Measurements from ENCODE around the gene LRRC32.

The LRRC32 gene

GRCh38 chr11:76670485-76671236 lies at the start of gene LRRC32:
Gene LRRC32, minus strand, starts transcription at chr11:76670747. Its CDS starts 4,793 bp downstream, at chr11:76665954.
- no peak for DNase-seq (ENCODE audit: low spot score)

DNA sequence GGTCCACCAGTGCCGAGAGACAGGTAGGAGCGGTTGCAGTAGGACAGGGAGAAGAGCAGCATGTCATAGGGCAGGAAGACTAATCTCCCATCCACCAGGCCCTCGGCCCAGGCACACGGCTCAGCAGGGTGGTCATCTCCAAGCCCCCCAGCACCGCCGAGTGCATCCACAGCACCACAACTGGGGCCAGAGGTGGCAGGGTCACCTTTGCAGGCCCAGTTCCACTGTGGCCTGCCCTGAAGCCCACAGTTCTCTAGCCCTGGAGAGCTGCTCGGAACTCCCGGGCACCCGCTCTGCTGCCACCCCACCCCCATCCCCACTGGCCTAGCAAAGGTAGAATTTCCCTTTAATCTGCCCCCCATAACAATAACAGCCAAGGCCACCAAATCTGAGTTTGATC lies 49.1 kb upstream of the LRRC32 start:
- no peak for DNase-seq (ENCODE audit: low spot score)

DNA sequence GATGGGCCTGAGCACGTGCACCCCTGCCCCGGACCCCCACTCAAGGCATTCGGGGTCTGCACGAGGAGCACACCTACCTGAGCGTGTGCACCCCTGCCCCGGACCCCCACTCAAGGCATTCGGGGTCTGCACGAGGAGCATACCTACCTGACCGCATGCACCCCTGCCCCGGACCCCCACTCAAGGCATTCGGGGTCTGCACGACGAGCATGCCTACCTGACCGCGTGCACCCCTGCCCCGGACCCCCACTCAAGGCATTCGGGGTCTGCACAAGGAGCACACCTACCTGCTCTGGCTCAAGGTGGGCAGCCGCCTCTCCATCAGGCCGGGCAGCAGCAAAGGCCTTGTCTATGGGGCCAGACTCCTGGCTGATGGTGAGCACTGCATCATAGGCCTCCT lies 48.7 kb upstream of the LRRC32 start:
- no peak for DNase-seq (ENCODE audit: low spot score)

DNA sequence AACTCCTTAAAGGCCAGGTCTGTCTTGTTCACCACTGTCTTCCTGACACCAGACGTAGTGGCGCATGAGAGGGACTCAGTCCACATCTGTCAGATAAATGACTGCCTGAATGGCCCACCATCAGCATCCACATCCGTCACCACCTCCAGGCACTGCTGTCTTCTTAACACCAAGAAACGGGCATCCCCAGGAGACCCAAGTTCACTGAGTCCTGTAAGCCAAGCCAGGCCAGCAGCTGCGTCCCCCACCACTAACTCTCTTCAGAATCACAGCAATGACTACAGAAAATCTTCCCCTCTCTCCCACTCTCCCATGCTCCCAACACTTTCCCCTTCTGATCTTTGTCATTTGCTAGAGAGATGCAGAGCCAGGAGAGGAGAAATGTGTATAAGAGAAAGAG lies 47.3 kb upstream of the LRRC32 start:
- DNase-seq (ENCODE audit: low spot score): no peak

DNA sequence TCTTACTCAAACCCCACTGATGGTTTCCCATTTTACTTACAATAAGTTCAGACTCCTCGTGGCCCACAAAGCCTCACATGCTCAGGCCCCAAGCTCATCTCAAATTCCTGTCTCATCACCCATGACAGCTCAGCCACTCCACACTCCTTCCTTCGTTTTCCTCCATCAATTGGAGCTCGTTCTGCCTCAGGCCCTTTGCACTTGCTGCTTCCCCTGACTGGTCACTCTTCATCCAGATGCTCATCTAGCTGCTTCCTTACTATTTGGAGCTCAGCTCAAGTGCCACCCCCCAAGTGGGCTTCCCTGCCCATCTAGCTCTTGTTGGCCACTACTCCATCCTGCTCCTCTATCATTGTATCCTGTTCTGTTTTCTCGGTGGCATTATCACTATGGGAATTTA lies 46.8 kb upstream of the LRRC32 start:
- no peak for DNase-seq (ENCODE audit: low spot score)

- DNase-seq (ENCODE audit: low spot score): no peak
Observed at GRCh38 chr11:76716268-76716667, 45.7 kb upstream of the LRRC32 start.

GRCh38 chr11:76714493-76714892 lies 43.9 kb upstream of the LRRC32 start:
- no peak for DNase-seq (ENCODE audit: low spot score)

DNA sequence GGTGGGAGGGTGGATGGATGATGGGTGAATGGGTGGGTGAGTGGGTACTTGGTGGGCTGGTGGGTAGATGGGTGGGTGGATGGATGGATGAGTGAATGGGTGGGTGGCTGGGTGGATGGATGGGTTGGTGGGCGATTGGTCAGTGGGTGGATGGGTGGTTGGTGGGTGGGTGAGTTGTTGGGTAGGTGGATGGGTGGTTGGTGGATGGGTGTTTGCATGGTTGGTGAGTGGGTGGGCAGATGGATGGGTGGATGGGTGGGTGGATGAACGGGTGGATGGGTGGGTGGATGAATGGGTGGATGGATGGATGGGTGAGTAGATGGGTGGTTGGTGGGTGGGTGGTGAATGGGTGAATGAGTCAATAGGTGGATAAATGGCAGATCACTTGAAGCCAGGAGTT lies 43.0 kb upstream of the LRRC32 start:
- no peak for DNase-seq (ENCODE audit: low spot score)

DNA sequence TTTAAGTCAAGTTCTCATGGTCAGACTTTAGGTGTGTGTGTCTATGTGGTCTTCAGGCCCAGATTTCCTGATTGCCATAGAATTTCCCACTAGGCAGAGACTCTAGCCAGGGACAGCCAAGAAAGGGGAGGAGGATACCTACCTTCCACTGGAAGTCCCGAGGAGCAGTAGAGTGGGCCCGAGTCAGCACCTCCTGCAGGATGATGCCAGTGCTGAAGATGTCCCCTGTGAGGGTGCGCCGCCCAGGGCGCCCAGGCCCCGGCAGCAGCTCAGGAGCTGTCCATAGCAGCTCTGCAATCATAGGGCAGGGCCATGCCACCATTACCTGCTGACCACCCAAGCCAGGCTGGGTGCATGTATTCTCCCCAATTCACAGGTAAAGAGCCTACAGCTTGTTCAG lies 41.6 kb upstream of the LRRC32 start:
- no peak for DNase-seq (ENCODE audit: low spot score)

GRCh38 chr11:76709756-76710155 lies 39.2 kb upstream of the LRRC32 start:
- no peak for DNase-seq (ENCODE audit: low spot score)

- DNase-seq (ENCODE audit: low spot score): no peak
Observed at GRCh38 chr11:76708972-76709660, 38.6 kb upstream of the LRRC32 start.

- DNase-seq (ENCODE audit: low spot score): no peak
Observed at GRCh38 chr11:76707293-76707825, 36.8 kb upstream of the LRRC32 start.

DNA sequence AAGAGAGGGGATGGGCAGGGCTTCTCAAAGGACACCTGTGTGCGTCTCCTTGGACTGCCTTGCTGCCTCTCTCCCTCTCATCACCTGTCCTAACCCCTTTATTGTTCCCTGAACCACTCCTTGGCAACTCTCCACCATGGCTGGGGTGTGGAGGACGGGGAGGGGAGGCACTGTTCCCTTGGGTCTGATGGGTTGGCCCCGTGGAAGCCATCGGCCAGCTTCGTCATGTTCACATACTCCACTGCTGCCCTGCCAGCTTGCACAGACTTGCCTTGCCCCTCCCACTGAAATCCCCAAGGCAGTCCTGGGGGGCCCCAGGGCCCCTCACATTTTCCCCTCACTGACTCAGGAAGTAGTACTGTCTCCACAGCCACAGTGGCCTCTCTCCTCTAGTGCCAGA lies 36.1 kb upstream of the LRRC32 start:
- no peak for DNase-seq (ENCODE audit: low spot score)

- DNase-seq (ENCODE audit: low spot score): no peak
Observed at GRCh38 chr11:76705826-76706225, 35.3 kb upstream of the LRRC32 start.

GRCh38 chr11:76704171-76704948 lies 33.8 kb upstream of the LRRC32 start:
- no peak for DNase-seq (ENCODE audit: low spot score)

GRCh38 chr11:76703707-76704106 lies 33.2 kb upstream of the LRRC32 start:
- DNase-seq (ENCODE audit: low spot score): no peak

- DNase-seq (ENCODE audit: low spot score): no peak
Observed at GRCh38 chr11:76702336-76703128, 32.0 kb upstream of the LRRC32 start.

DNA sequence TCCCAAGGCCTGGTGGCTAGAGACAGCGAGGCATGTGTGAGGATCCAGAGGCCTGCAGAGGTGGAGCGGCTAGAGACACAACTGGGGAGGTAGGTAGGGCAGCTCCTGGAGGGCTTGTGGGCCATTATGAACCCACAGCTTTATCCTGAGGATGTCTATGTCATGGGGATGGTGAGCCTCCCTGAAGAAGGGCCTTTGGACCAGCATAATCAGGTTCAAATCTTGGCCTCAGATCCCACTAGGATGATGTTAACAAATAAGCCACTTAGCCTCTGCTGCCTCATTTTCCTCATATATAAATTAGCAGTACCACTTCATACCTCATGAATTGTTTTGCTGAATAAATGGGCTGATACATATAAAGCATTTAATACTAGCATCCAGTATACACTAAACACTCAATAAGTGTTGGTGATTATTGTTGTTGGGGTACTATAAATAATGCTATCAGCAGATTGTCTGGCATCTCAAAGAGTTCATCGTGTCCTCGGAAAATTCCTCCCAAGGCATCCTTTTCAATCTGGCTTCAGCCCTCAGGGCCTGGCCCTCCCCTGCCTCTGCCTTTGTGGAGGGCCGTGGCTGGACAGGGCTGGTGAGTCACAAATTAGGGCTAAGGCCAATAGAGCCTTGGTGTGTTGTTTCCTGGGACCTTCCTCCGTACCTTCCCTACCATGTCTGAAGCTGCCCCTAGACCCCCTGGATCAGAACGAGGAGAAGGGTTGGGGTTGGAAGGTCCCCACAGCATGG lies 30.9 kb upstream of the LRRC32 start:
- DNase-seq (ENCODE audit: low spot score): no peak

GRCh38 chr11:76700177-76701100 lies 29.9 kb upstream of the LRRC32 start:
- DNase-seq (ENCODE audit: low spot score): no peak

All from Ammon's horn (tissue), 1 donor.